Activated CD4-positive, alpha-beta T cell treated with anti-CD3 and anti-CD28 coated beads, Interleukin-2, amount 50 U/mL, for 24 hours (primary cell): ENCODE data around the gene RASA3.
"Not testable (repeated sequence)": the region's sequence is repeated elsewhere in the genome, so short reads cannot be mapped to it uniquely, and the experiment has no call there.

ENCODE experiments used
- DNase-seq, 2 donors: peaks; one replicate each; pipeline ENCODE4 v3.0.0-alpha.2; 2020; ENCODE audit warnings: low read depth in 1 of 2, low spot score in 1 of 2

Gene RASA3

GRCh38 chr13:114023716-114024602, 108.5 kb downstream of the RASA3 start:
- no peak for DNase-seq

GRCh38 chr13:114022876-114023275, 109.5 kb downstream of the RASA3 start:
- DNase-seq = no peak

GRCh38 chr13:114022309-114022669, 110.1 kb downstream of the RASA3 start:
- DNase-seq = no peak

- no peak for DNase-seq
These were observed 110.7 kb downstream of the RASA3 start for GRCh38 chr13:114021464-114022308.

- DNase-seq = no peak
These were observed 111.5 kb downstream of the RASA3 start for GRCh38 chr13:114020750-114021463.

GRCh38 chr13:114020134-114020533, 112.3 kb downstream of the RASA3 start:
- DNase-seq = not testable (repeated sequence)

GRCh38 chr13:114019367-114019766, 113.1 kb downstream of the RASA3 start:
- peak in 1 of 2 donors; percentile 30 for DNase-seq

GRCh38 chr13:114018461-114019055, 113.9 kb downstream of the RASA3 start:
- DNase-seq = no peak

GRCh38 chr13:114017966-114018365, 114.5 kb downstream of the RASA3 start:
- no peak for DNase-seq

GRCh38 chr13:114017028-114017630, 115.3 kb downstream of the RASA3 start:
- no peak for DNase-seq

- no peak for DNase-seq
These were observed 115.9 kb downstream of the RASA3 start for GRCh38 chr13:114016321-114017027.

- DNase-seq = no peak
These were observed 116.5 kb downstream of the RASA3 start for GRCh38 chr13:114015969-114016295.

GRCh38 chr13:114015111-114015968, 117.1 kb downstream of the RASA3 start:
- DNase-seq = no peak

- no peak for DNase-seq
These were observed 118.3 kb downstream of the RASA3 start for GRCh38 chr13:114013952-114014629.

GRCh38 chr13:114013336-114013735, 119.1 kb downstream of the RASA3 start:
- no peak for DNase-seq

- no peak for DNase-seq
These were observed 119.5 kb downstream of the RASA3 start for GRCh38 chr13:114012921-114013320.

- DNase-seq = no peak
These were observed 120.3 kb downstream of the RASA3 start for GRCh38 chr13:114012141-114012540.

- no peak for DNase-seq
These were observed 121.2 kb downstream of the RASA3 start for GRCh38 chr13:114011226-114011625.
